ENCODE measurements around the gene SQSTM1. TPM values are rescaled to one million over a fixed set of nuclear protein-coding genes. Genes with fewer than 3 reads are reported as not detected.
A peak's percentile ranks its signal among the peaks of the same experiment; 100 is the strongest.

The SQSTM1 gene
- total and polyA plus RNA-seq, 12 donors: 131 to 466 (median 387) TPM

DNA sequence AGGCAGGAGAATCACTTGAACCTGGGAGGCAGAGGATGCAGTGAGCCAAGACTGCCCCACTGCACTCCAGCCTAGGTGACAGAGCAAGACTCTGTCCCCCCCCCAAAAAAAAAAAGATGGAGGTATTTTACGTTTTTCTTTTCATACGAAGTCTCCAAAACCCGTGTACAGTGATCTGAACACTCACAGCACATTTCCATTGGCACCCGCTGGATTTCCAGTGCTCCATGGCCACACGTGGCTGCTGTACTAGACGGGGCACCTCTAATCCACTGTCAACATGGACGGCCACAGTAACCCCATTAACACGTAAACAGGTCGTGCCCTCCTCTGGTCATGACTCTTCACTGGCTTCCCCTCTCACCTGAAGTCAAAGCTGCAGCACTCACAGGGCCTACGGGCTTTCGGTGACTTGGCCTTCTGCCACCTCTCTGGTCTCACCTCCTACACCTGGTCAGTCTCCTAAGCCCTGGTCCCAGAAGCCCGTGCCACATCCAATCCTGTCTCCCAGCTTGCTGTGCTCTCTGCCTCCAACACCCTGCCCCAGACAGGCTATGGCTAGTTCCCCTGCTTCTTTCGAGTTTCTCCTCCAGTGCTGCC is 64.9 kb downstream of the SQSTM1 start:
- Histone ChIP-seq H3K27me3 (no peaks in the 10 kb centered on the region), H3K9me3 (peaks cover 0 to 30% (median 19%) of the 10 kb centered on the region in 11 donors), H3K27ac (no peak overlapping the region), H3K4me3 (no peak overlapping the region), H3K4me1 (peaks cover 0 to 12% (median 0%) of the 10 kb centered on the region in 9 donors), H3K36me3 (peaks cover 0 to 92% (median 39%) of the 10 kb centered on the region in 9 donors)
- 94 to 96% methylated on average over 13 of the region's 13 CpGs for WGBS, 2 donors
- ATAC-seq (peak in 1 of 8 donors; percentile 7), DNase-seq (no peak)
- intact Hi-C loops (cut with DNase I): no loop called here
- TF ChIP-seq, protein P1, sequence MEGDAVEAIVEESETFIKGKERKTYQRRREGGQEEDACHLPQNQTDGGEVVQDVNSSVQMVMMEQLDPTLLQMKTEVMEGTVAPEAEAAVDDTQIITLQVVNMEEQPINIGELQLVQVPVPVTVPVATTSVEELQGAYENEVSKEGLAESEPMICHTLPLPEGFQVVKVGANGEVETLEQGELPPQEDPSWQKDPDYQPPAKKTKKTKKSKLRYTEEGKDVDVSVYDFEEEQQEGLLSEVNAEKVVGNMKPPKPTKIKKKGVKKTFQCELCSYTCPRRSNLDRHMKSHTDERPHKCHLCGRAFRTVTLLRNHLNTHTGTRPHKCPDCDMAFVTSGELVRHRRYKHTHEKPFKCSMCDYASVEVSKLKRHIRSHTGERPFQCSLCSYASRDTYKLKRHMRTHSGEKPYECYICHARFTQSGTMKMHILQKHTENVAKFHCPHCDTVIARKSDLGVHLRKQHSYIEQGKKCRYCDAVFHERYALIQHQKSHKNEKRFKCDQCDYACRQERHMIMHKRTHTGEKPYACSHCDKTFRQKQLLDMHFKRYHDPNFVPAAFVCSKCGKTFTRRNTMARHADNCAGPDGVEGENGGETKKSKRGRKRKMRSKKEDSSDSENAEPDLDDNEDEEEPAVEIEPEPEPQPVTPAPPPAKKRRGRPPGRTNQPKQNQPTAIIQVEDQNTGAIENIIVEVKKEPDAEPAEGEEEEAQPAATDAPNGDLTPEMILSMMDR (IDR thresholded peaks at IDR 0.05): no peak

DNA sequence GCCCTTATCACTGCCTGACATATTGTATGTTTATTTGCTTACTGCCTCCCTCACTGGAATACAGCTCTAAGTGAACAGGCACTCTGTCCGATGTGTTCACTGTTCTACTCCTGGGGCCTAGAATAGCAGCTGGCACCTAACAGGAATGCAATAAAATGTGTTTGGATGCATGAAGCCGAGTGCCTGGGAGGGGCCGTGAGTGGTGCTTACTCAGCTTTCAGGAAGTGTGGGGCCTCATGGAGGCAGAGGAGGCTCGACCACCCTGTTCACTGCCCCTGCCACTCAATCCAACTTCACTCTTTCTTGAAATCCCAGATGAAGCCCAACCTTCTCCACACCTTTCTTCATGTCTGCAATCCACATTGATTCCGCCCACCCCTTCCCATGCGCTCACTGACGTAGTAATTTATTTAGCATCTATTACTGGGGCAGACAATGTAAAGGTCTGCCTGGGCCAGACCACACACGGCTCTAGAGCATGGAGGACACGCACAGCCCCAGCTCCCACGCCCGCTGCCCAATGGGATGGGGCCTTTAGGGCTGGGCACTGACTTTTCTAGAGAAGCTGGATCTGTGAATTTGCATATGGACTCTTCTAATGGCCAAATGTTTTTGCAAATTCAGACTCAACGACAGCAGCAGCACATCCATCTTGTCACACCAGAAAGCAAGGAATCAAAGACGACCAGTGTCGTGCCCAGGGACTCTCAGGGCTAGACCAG is 65.6 kb downstream of the SQSTM1 start:
- intact Hi-C loops (cut with DNase I): no loop called here
- WGBS, 2 donors: 88 to 91% methylated on average over 14 of the region's 14 CpGs
- ATAC-seq (peak in 6 of 8 donors; percentile 17 to 55 (median 32)), DNase-seq (no peak)
- H3K36me3 ChIP-seq: peaks cover 0 to 92% (median 46%) of the 10 kb centered on the region in 9 donors
- TF ChIP-seq, protein P1 (IDR thresholded peaks at IDR 0.05): no peak
- H3K27ac ChIP-seq: no peak overlapping the region
- no peak overlapping the region for H3K4me3 ChIP-seq
- peaks cover 0 to 30% (median 19%) of the 10 kb centered on the region in 11 donors for H3K9me3 ChIP-seq
- peaks cover 0 to 12% (median 0%) of the 10 kb centered on the region in 9 donors for H3K4me1 ChIP-seq
- no peaks in the 10 kb centered on the region for H3K27me3 ChIP-seq

DNA sequence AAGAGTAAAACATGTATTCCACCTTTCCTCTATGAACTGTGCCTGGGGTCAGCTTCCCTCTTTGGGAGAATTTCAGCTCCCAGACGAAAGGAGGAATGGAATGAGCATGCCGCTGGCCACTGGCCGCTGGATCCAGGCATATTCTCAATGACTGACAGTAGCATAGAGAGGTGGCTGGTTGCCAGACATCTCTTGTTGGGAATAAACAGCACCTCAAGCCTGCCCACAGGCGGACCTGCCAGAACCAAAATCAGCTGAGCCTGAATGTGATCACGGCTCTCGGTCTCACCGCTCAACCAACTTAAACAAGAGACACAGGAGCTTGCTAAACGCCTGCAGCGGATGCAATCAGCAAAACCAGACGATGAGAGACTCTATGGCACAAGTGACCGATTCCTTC is 66.4 kb downstream of the SQSTM1 start:
- DNase-seq (peak in 1 of 2 donors; percentile 61), ATAC-seq (peak; percentile 42 to 90 (median 68))
- H3K27ac ChIP-seq: peak overlapping the region in 1 of 10 donors; percentile 15
- no peak overlapping the region for H3K4me3 ChIP-seq
- TF ChIP-seq, protein P1 (IDR thresholded peaks at IDR 0.05): no peak
- H3K4me1 ChIP-seq: peaks cover 0 to 12% (median 0%) of the 10 kb centered on the region in 9 donors
- no peaks in the 10 kb centered on the region for H3K27me3 ChIP-seq
- 58 to 73% methylated on average over 11 of the region's 11 CpGs for WGBS, 2 donors
- H3K36me3 ChIP-seq: peaks cover 0 to 99% (median 52%) of the 10 kb centered on the region in 9 donors
- peaks cover 0 to 28% (median 18%) of the 10 kb centered on the region in 11 donors for H3K9me3 ChIP-seq
- intact Hi-C loops (cut with DNase I): no loop called here

Small RNAs within 50 kb of the gene (microRNA-seq; reads per million reads assigned to microRNA genes)
- 0.51 to 1.2 reads per million in 2 donors for gene MIR1229

Other genes starting within 250 kb of the SQSTM1 start
- gene HNRNPH1, start 197.2 kb upstream of the SQSTM1 start, total RNA-seq: 100 to 1,000 TPM; 147 to 227 (median 168) TPM
- gene HNRNPH1, start 197.2 kb upstream of the SQSTM1 start, polyA plus RNA-seq: 100 to 1,000 TPM; 114 to 217 TPM
- gene CBY3, start 139.9 kb upstream of the SQSTM1 start, total RNA-seq: not detected
- gene CBY3, start 139.9 kb upstream of the SQSTM1 start, polyA plus RNA-seq: under 1 TPM in 1 of 2 donors, not detected in 1; 0.06 TPM
- 100 to 1,000 TPM; 372 to 659 (median 492) TPM for gene CANX, start 121.9 kb upstream of the SQSTM1 start, total RNA-seq
- gene CANX, start 121.9 kb upstream of the SQSTM1 start, polyA plus RNA-seq: 100 to 1,000 TPM in 1 of 2 donors, 10 to 100 TPM in 1; 90.9 to 212 TPM
- gene MAML1, start 88.1 kb upstream of the SQSTM1 start, total RNA-seq: 10 to 100 TPM in 9 of 10 donors, 1 to 10 TPM in 1; 10.0 to 15.3 (median 12.5) TPM
- gene MAML1, start 88.1 kb upstream of the SQSTM1 start, polyA plus RNA-seq: 1 to 10 TPM; 5.5 to 9.4 TPM
- 10 to 100 TPM in 3 of 10 donors, 1 to 10 TPM in 7; 5.4 to 10.6 (median 7.9) TPM for gene LTC4S, start 26.9 kb upstream of the SQSTM1 start, total RNA-seq
- gene LTC4S, start 26.9 kb upstream of the SQSTM1 start, polyA plus RNA-seq: 10 to 100 TPM; 10.5 to 20.0 TPM
- gene MGAT4B, start 14.0 kb upstream of the SQSTM1 start, total RNA-seq: 100 to 1,000 TPM in 5 of 10 donors, 10 to 100 TPM in 5; 88.6 to 123 (median 102) TPM
- 10 to 100 TPM; 58.6 to 86.9 TPM for gene MGAT4B, start 14.0 kb upstream of the SQSTM1 start, polyA plus RNA-seq
- gene MRNIP, start 37.9 kb downstream of the SQSTM1 start, total RNA-seq: 10 to 100 TPM in 8 of 10 donors, 1 to 10 TPM in 2; 6.6 to 14.4 (median 12.7) TPM
- gene MRNIP, start 37.9 kb downstream of the SQSTM1 start, polyA plus RNA-seq: 10 to 100 TPM; 12.6 to 45.1 TPM
- gene TBC1D9B, start 87.0 kb downstream of the SQSTM1 start, total RNA-seq: 10 to 100 TPM; 26.0 to 52.1 (median 33.7) TPM
- 10 to 100 TPM; 31.0 to 31.4 TPM for gene TBC1D9B, start 87.0 kb downstream of the SQSTM1 start, polyA plus RNA-seq